MCF 10A (cell line): ENCODE results near the gene PARP4. TPM values are rescaled to one million over a fixed set of nuclear protein-coding genes. Genes with fewer than 3 reads are reported as not detected.
"Not testable (repeated sequence)": the region's sequence is repeated elsewhere in the genome, so short reads cannot be mapped to it uniquely, and the experiment has no call there.

Experiments
- BruUV-seq: library from RNA; stranded (reverse); fragments of 400-500 nt; replicated peaks from 2 replicates; lab custom pipeline; 2021; lab: Mats Ljungman, UMichigan
- CTCF ChIA-PET: fragments of 300-600 bp; sonication (Branson Sonifier 250); formaldehyde crosslinking; extraction: SDS; loops from one replicate; lab custom pipeline; 2021; ENCODE audit warnings: antibody characterized with exemption, inconsistent platforms; lab: Yijun Ruan, JAX
- POLR2A ChIA-PET: fragments of 300-600, 350-650 bp; sonication (Branson Sonifier 250); formaldehyde crosslinking; extraction: SDS; loops from one replicate; lab custom pipeline; 2020; ENCODE audit warnings: antibody characterized with exemption, inconsistent platforms; lab: Yijun Ruan, JAX
- DNase-seq: peaks from one replicate; pipeline ENCODE4 v3.0.0-alpha.2; 2018; ENCODE audit not compliant: unreplicated experiment
- H3K27ac Mint-ChIP-seq: one replicate; pipeline ENCODE4 v1.8.0; 2022; ENCODE audit warnings: mild to moderate bottlenecking, low read depth, mixed read lengths; ENCODE audit not compliant: unreplicated experiment
- H3K27me3 Mint-ChIP-seq: one replicate; pipeline ENCODE4 v1.8.0; 2022; ENCODE audit warnings: mixed read lengths; ENCODE audit not compliant: insufficient read depth, unreplicated experiment
- H3K36me3 Mint-ChIP-seq: one replicate; pipeline ENCODE4 v1.8.0; 2022; ENCODE audit warnings: mild to moderate bottlenecking, moderate library complexity, mixed read lengths; ENCODE audit not compliant: insufficient read depth, unreplicated experiment
- H3K4me1 Mint-ChIP-seq: one replicate; pipeline ENCODE4 v1.8.0; 2022; ENCODE audit warnings: mixed read lengths; ENCODE audit not compliant: insufficient read depth, unreplicated experiment
- H3K4me3 Mint-ChIP-seq: one replicate; pipeline ENCODE4 v1.8.0; 2022; ENCODE audit warnings: mild to moderate bottlenecking, moderate library complexity, mixed read lengths; ENCODE audit not compliant: unreplicated experiment
- H3K9me3 Mint-ChIP-seq: one replicate; pipeline ENCODE4 v1.8.0; 2022; ENCODE audit warnings: mixed read lengths; ENCODE audit not compliant: unreplicated experiment
- intact Hi-C: fragments of 100-400 bp; cut with micrococcal nuclease; formaldehyde crosslinking; loops from 2 replicates; pipeline ENCODE4 v1.14.1; 2022
- total RNA-seq: library from RNA; stranded (reverse); gene quantifications from 2 replicates; pipeline ENCODE4 v1.2.3, GENCODE V29; 2022
- TF ChIP-seq, protein P1 (sequence below): fragments of 200-600 bp; IDR thresholded peaks from one replicate; pipeline ENCODE4 v1.8.0; 2022; ENCODE audit warnings: antibody characterized with exemption, mild to moderate bottlenecking; ENCODE audit not compliant: unreplicated experiment

PARP4 gene
- total RNA-seq, 1 experiment from 2014 or later: 30.9 TPM

DNA sequence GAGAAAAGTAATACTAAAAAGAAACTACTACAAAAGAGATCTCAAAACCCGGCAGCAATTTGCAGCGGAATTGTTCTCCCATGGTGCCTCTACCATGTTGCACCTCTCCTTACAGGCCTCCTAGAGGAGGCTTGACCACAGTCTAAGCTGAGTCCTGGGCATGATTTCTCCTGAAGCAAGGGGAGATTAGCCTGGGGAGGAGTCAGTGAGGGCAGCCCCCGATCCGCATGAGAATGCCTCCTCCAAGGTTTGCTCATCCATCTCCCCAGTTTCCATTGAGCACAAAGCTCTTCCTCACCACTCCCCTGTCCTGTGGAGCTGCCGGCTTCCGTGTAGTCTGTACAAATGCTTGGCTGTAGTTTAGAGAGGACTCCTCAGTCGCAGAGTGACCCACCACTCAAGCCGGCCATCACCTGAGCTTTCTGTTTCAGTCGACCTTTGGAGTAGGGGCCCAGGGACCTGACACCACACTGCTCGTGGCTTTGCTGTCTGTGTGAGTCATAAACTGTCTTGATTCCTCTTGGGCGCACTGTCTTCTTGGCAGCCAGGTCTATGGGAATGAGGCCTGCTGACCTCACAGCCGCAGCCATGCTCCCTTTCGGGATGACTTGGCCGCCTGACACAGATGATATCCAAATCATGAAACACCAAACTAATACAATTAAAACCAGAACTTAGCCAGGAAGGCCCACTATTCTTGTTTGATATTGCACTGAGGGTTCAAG, 130.9 kb downstream of the PARP4 start:
- Mint-ChIP-seq H3K4me3 (no peak overlapping the region), H3K27me3 (peaks cover 27% of the 10 kb centered on the region), H3K27ac (no peak overlapping the region), H3K9me3 (no peaks in the 10 kb centered on the region), H3K36me3 (no peaks in the 10 kb centered on the region), H3K4me1 (no peaks in the 10 kb centered on the region)
- no TSS peak for BruUV-seq
- ChIA-PET CTCF (no interaction called here), POLR2A (interaction anchor here (0.6 kb wide), 1 partner anchor 98 kb away, joined by 3 read pairs; no protein-coding TSS in a partner anchor)
- TF ChIP-seq, protein P1, sequence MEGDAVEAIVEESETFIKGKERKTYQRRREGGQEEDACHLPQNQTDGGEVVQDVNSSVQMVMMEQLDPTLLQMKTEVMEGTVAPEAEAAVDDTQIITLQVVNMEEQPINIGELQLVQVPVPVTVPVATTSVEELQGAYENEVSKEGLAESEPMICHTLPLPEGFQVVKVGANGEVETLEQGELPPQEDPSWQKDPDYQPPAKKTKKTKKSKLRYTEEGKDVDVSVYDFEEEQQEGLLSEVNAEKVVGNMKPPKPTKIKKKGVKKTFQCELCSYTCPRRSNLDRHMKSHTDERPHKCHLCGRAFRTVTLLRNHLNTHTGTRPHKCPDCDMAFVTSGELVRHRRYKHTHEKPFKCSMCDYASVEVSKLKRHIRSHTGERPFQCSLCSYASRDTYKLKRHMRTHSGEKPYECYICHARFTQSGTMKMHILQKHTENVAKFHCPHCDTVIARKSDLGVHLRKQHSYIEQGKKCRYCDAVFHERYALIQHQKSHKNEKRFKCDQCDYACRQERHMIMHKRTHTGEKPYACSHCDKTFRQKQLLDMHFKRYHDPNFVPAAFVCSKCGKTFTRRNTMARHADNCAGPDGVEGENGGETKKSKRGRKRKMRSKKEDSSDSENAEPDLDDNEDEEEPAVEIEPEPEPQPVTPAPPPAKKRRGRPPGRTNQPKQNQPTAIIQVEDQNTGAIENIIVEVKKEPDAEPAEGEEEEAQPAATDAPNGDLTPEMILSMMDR: no peak
- peak; percentile 57 for DNase-seq
- intact Hi-C loops: no loop called here

DNA sequence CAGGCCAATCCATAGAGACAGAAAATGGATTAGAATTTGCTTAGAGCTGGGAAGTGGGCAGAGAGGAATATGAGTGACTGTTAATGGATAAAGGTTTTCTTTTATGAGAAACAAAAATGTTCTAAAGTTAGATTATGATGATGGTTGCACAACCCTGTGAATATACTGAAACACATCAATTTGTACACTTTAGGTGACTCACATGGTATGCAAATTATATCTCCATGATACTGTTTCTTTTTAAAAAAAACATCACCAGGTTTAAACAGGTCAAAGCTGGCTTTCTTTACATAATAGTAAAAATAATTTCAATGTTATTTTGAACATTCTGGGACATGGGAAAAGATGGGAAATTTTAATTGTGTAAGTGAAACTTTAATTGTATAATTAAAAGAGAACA, 131.7 kb downstream of the PARP4 start:
- BruUV-seq, H3K4me1 Mint-ChIP-seq, intact Hi-C loops, H3K4me3 Mint-ChIP-seq, H3K9me3 Mint-ChIP-seq, CTCF ChIA-PET, H3K27ac Mint-ChIP-seq, H3K36me3 Mint-ChIP-seq: not testable (repeated sequence)
- peak; percentile 22 for DNase-seq
- POLR2A ChIA-PET: interaction anchor here (0.6 kb wide), 1 partner anchor 98 kb away, joined by 3 read pairs; no protein-coding TSS in a partner anchor
- peaks cover 34% of the 10 kb centered on the region for H3K27me3 Mint-ChIP-seq

DNA sequence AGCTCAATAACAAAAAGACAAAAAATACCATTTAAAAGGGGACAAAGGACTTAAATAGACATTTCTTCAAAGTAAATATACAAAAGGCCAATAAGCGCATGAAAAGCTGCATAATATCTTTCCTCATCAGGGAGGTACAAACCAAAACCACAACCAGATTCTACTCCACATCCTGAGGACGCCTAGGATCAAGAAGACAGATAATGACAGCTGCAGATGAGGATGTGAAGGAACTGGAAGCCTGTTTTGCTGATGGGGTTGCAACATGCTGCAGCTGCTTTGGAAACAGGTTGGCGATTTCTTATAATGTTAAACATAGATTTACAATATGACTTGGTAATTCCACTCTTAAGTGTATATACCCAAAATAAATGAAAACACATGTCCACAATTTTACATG, 132.4 kb downstream of the PARP4 start:
- H3K4me3 Mint-ChIP-seq, H3K4me1 Mint-ChIP-seq, intact Hi-C loops, CTCF ChIA-PET, BruUV-seq, H3K9me3 Mint-ChIP-seq, POLR2A ChIA-PET, H3K27ac Mint-ChIP-seq, H3K36me3 Mint-ChIP-seq, DNase-seq: not testable (repeated sequence)
- H3K27me3 Mint-ChIP-seq: peaks cover 34% of the 10 kb centered on the region

DNA sequence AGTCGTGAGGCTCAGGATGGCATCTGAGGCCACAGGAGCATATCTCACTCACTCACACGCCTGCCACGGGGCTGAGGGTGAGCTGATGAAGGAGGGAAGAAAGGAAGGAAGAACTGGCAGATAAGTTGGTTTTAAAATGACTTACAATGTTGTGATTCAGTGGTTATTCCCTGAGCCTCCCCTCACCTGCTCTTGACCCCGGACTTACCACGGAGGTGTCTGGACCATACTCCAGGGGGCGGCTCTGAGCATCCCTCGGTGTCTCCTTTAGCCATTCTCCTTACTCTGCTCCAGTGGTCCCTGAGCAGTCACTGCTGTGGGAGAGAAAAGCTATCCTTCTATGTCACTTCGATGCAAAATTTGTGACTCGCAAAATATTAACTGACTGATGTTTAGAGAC, 141.3 kb downstream of the PARP4 start:
- CTCF ChIA-PET, H3K9me3 Mint-ChIP-seq, BruUV-seq, DNase-seq, H3K4me1 Mint-ChIP-seq, H3K27me3 Mint-ChIP-seq, POLR2A ChIA-PET, H3K27ac Mint-ChIP-seq, intact Hi-C loops, H3K36me3 Mint-ChIP-seq, H3K4me3 Mint-ChIP-seq: not testable (repeated sequence)

Other genes with a start within 250 kb of the PARP4 start
- gene C1QTNF9, start 203.2 kb downstream of the PARP4 start, total RNA-seq: not detected in 2 replicates
- gene ATP12A, start 167.6 kb upstream of the PARP4 start, total RNA-seq: not detected in 2 replicates